K562 (cell line): ENCODE measurements around the gene RGL2. TPM values are rescaled to one million over a fixed set of nuclear protein-coding genes. Genes with fewer than 3 reads are reported as not detected.
A peak's percentile ranks its signal among the peaks of the same experiment; 100 is the strongest.

Experiments
- CREM ChIP-seq: IDR thresholded peaks from 2 replicates; pipeline ENCODE4 v1.6.1; 2014; ENCODE audit warnings: antibody characterized with exemption, low read depth
- GATAD2B ChIP-seq: fragments of 450-650 bp; IDR thresholded peaks from 2 replicates; pipeline ENCODE4 v1.6.1; 2017; ENCODE audit warnings: mild to moderate bottlenecking, borderline replicate concordance
- HDAC3 ChIP-seq: fragments of 450-650 bp; IDR thresholded peaks from 2 replicates; pipeline ENCODE4 v1.6.1; 2018; ENCODE audit warnings: borderline replicate concordance, mild to moderate bottlenecking, moderate library complexity; ENCODE audit not compliant: partially characterized antibody
- HMGXB4 ChIP-seq: sonication (generic); formaldehyde crosslinking; IDR thresholded peaks from 2 replicates; pipeline ENCODE4 v1.8.1; 2023; ENCODE audit warnings: mild to moderate bottlenecking, missing genetic modification reagents
- HOXB6 ChIP-seq: fragments of 250-450 bp; sonication (Bioruptor Pico); IDR thresholded peaks from 2 replicates; pipeline ENCODE4 v1.5.1; 2022; ENCODE audit warnings: mild to moderate bottlenecking, borderline replicate concordance
- KAT7 ChIP-seq: sonication (generic); formaldehyde crosslinking; IDR thresholded peaks from 2 replicates; pipeline ENCODE4 v1.8.0; 2022; ENCODE audit warnings: missing genetic modification reagents, mild to moderate bottlenecking, borderline replicate concordance
- MYNN ChIP-seq, 2 experiments: sonication (generic); formaldehyde crosslinking in 1 of 2; IDR thresholded peaks; 2 replicates each; pipeline versions ENCODE4 v1.5.0 to v1.6.1; 2016 to 2020; ENCODE audit warnings: antibody characterized with exemption in 1 of 2, missing genetic modification reagents in 1 of 2
- NEUROD1 ChIP-seq: fragments of 150-350 bp; IDR thresholded peaks from 2 replicates; pipeline ENCODE4 v1.6.1; 2014; ENCODE audit warnings: borderline replicate concordance, low read length, low read depth; ENCODE audit not compliant: partially characterized antibody
- PTTG1 ChIP-seq: fragments of 450-650 bp; IDR thresholded peaks from 2 replicates; pipeline ENCODE4 v1.6.1; 2016; ENCODE audit warnings: low read depth, mild to moderate bottlenecking, missing genetic modification characterization, missing compliant biosample characterization
- SIN3A ChIP-seq, 2 experiments: fragments of 150-350 bp in 1 of 2; IDR thresholded peaks; 2 replicates each; pipeline ENCODE4 v1.6.1; 2011 to 2016; ENCODE audit warnings: borderline replicate concordance in 2 of 2, low read depth in 2 of 2, low read length in 2 of 2, mild to moderate bottlenecking in 2 of 2, moderate library complexity in 2 of 2; ENCODE audit not compliant: control insufficient read depth in 1 of 2
- SREBF2 ChIP-seq: sonication (generic); formaldehyde crosslinking; IDR thresholded peaks from 2 replicates; pipeline ENCODE4 v1.4.0; 2020; ENCODE audit warnings: mild to moderate bottlenecking, missing genetic modification reagents
- THRA ChIP-seq: fragments of 450-650 bp; IDR thresholded peaks from 2 replicates; pipeline ENCODE4 v1.6.1; 2017; ENCODE audit warnings: mild to moderate bottlenecking, moderate library complexity
- THRAP3 ChIP-seq: fragments of 450-650 bp; IDR thresholded peaks from 2 replicates; pipeline ENCODE4 v1.6.1; 2016; ENCODE audit warnings: mild to moderate bottlenecking, inconsistent platforms, borderline replicate concordance
- ZBED1 ChIP-seq: IDR thresholded peaks from 2 replicates; pipeline ENCODE4 v1.6.1; 2014
- ZNF175 ChIP-seq: fragments of 200-800 bp; sonication (Bioruptor generic); IDR thresholded peaks from 2 replicates; pipeline ENCODE4 v1.6.1; 2016; ENCODE audit warnings: low read depth, mild to moderate bottlenecking, missing genetic modification characterization, missing compliant biosample characterization
- ZNF217 ChIP-seq: sonication (generic); formaldehyde crosslinking; IDR thresholded peaks from 2 replicates; pipeline ENCODE4 v1.8.0; 2022; ENCODE audit warnings: mild to moderate bottlenecking, missing genetic modification reagents
- ZNF23 ChIP-seq: fragments of 250-450 bp; sonication (Bioruptor Pico); IDR thresholded peaks from 2 replicates; pipeline ENCODE4 v1.4.0; 2020; ENCODE audit warnings: mild to moderate bottlenecking
- ZNF639 ChIP-seq, 2 experiments: fragments of 200-800 bp in 1 of 2; sonication (Bioruptor generic) in 1 of 2; sonication (generic) in 1 of 2; formaldehyde crosslinking in 1 of 2; IDR thresholded peaks in 1 of 2; conservative IDR thresholded peaks in 1 of 2; 2 replicates each; pipeline versions ENCODE4 v1.5.0 to v1.6.1; 2016 to 2020; ENCODE audit warnings: missing compliant biosample characterization in 1 of 2, missing genetic modification characterization in 1 of 2, missing genetic modification reagents in 1 of 2
- ZNF740 ChIP-seq, 3 experiments: fragments of 200-800 bp in 1 of 3; sonication (Bioruptor generic) in 1 of 3; sonication (generic) in 1 of 3; formaldehyde crosslinking in 1 of 3; IDR thresholded peaks; 2 replicates each; pipeline versions ENCODE4 v1.6.1 to v1.8.0; 2016 to 2022; ENCODE audit warnings: mild to moderate bottlenecking in 2 of 3, missing compliant biosample characterization in 2 of 3, missing genetic modification characterization in 2 of 3, missing genetic modification reagents in 1 of 3
- ZSCAN32 ChIP-seq: fragments of 450-650 bp; formaldehyde crosslinking; IDR thresholded peaks from 2 replicates; pipeline ENCODE4 v1.4.0; 2020; ENCODE audit warnings: mild to moderate bottlenecking, moderate library complexity
- polyA plus RNA-seq, 8 experiments: library from polyadenylated mRNA; depleted of rRNA in 4 of 8; stranded (reverse) in 5 of 8; unstranded in 3 of 8; fragments of >200 nt; fragmentation: Nextera tagmentation in 2 of 8; fragmentation: Illumina TruSeq in 1 of 8; extraction: Ambion mirVana in 2 of 8; extraction: Trizol in 1 of 8; gene quantifications; 2 replicates each; pipeline versions ENCODE4 v1.2.1 to v1.2.3, GENCODE V29; 2011 to 2014; ENCODE audit warnings: inconsistent platforms in 1 of 8, missing spikeins in 1 of 8
- total RNA-seq, 7 experiments: library from RNA; depleted of rRNA in 6 of 7; stranded (reverse); fragments of >200 nt in 6 of 7; fragmentation: Illumina TruSeq in 2 of 7; extraction: Trizol in 2 of 7; gene quantifications; 2 replicates each; pipeline versions ENCODE4 v1.2.1 to v1.2.3, GENCODE V29; 2011 to 2021; ENCODE audit warnings: low replicate concordance in 1 of 7

The RGL2 gene
- total and polyA plus RNA-seq, 9 of the 15 experiments (the other 6 are each of a cell fraction or from before 2014, with no cell fraction given) = 1.8 to 57.1 (median 19.5) TPM

- TF ChIP-seq HOXB6 = peak; percentile 8; the same call in 1 of the 2 replicates
- no peak for TF ChIP-seq THRA
- peak; percentile 90 for TF ChIP-seq HDAC3
- peak; percentile 88 for TF ChIP-seq ZNF175 (CRISPR knock-in tag)
- TF ChIP-seq ZBED1 = peak; percentile 14; the same call in 1 of the 2 replicates
- no peak for TF ChIP-seq PTTG1 (tag)
- TF ChIP-seq MYNN (IDR thresholded peaks at IDR 0.05) = peak; percentile 51; the same call in 1 of the 2 replicates
- no peak for TF ChIP-seq MYNN (CRISPR knock-in tag; IDR thresholded peaks at IDR 0.05)
- peak; percentile 85; the same call in 1 of the 2 replicates for TF ChIP-seq HMGXB4 (CRISPR knock-in tag)
- TF ChIP-seq SREBF2 (CRISPR knock-in tag) = no peak
- TF ChIP-seq GATAD2B = peak; percentile 92
- TF ChIP-seq ZNF740 (CRISPR knock-in tag; IDR thresholded peaks at IDR 0.05) = peak; percentile 79
- no peak; a peak in 1 of 4 replicates for TF ChIP-seq ZNF740 (tag; IDR thresholded peaks at IDR 0.05)
- peak in 1 of 2 experiments; percentile 79; a peak in 2 of 4 replicates for TF ChIP-seq ZNF639 (CRISPR knock-in tag; conservative IDR thresholded peaks at IDR 0.05 in 1 of 2, IDR thresholded peaks at IDR 0.05 in 1 of 2)
- peak; percentile 98 for TF ChIP-seq NEUROD1
- peak; percentile 65 for TF ChIP-seq CREM
- peak; percentile 79 for TF ChIP-seq THRAP3
- peak; percentile 58; the same call in 1 of the 2 replicates for TF ChIP-seq ZSCAN32
- no peak for TF ChIP-seq ZNF217 (CRISPR knock-in tag)
- peak; percentile 65 to 95 for TF ChIP-seq SIN3A (IDR thresholded peaks at IDR 0.05; ENCODE audit: borderline replicate concordance in 2 of 2, control insufficient read depth in 1 of 2, low read depth in 2 of 2, low read length in 2 of 2)
- peak; percentile 78 for TF ChIP-seq KAT7 (CRISPR knock-in tag)
- TF ChIP-seq ZNF23 (CRISPR knock-in tag) = no peak
Measured at GRCh38 chr6:33299237-33299944, 649 bp upstream of the RGL2 start (continued).
